Measurements from ENCODE around the gene TEK. TPM values are rescaled to one million over a fixed set of nuclear protein-coding genes. Genes with fewer than 3 reads are reported as not detected.

TEK gene
- total and polyA plus RNA-seq, 9 of the 15 experiments (the other 6 are each of a cell fraction or from before 2014, with no cell fraction given): 0.03 to 0.13 (median 0.06) TPM

GRCh38 chr9:27210588-27210987, 101.6 kb downstream of the TEK start:
- Histone ChIP-seq H2AFZ (ENCODE audit: low read depth, low read length) (peak overlapping the region; percentile 72), H3K9ac (ENCODE audit: insufficient read depth in 1 of 2, low read depth in 2 of 2, low read length in 2 of 2) (no peak overlapping the region), H4K20me1 (replicated peaks; ENCODE audit: control insufficient read depth, insufficient read depth, low read length) (no peaks in the 10 kb centered on the region), H3K4me1 (replicated peaks in 1 of 2; ENCODE audit: control insufficient read depth in 2 of 2, insufficient read depth in 2 of 2, low read length in 2 of 2) (no peaks in the 10 kb centered on the region; a peak in 2 of 5 replicates), H3K9me1 (ENCODE audit: control insufficient read depth, insufficient read depth, low read length) (no peaks in the 10 kb centered on the region), H3K4me2 (ENCODE audit: insufficient read depth, low read length) (peak overlapping the region; percentile 18; the same call in 1 of the 2 replicates), H3K36me3 (ENCODE audit: control insufficient read depth, insufficient read depth, low read length) (no peaks in the 10 kb centered on the region), H3K27ac (ENCODE audit: extremely low read depth, low read depth, low read length) (no peak overlapping the region), H3K9me3 (replicated peaks; ENCODE audit: control insufficient read depth, insufficient read depth, low read depth, low read length) (no peaks in the 10 kb centered on the region), H3K79me2 (ENCODE audit: control insufficient read depth, insufficient read depth, low read length) (no peaks in the 10 kb centered on the region), H3K27me3 (ENCODE audit: control insufficient read depth in 2 of 2, insufficient read depth in 2 of 2, low read length in 2 of 2) (no peaks in the 10 kb centered on the region), H3K4me3 (no peak overlapping the region)
- FAIRE-seq (no peak), ATAC-seq (no peak), DNase-seq (ENCODE audit: extremely low read depth in 1 of 4, low spot score in 3 of 4) (peak in 1 of 4 experiments; percentile 5)
- BruUV-seq (replicated peaks): no TSS peak
- 7% methylated on average over 3 of the region's 7 CpGs for WGBS (ENCODE audit: insufficient coverage, low coverage, missing lambda C conversion rate)
- intact Hi-C loops (cut with micrococcal nuclease): no loop called here
- ChIA-PET CTCF (ENCODE audit: low intra/inter-chr PET ratio) (no interaction called here), POLR2A (no interaction called here)
- in situ Hi-C loops (cut with MboI): no loop called here
- TF ChIP-seq ARID2 (IDR thresholded peaks at IDR 0.05): no peak
- peak; percentile 94 for TF ChIP-seq C11orf30 (IDR thresholded peaks at IDR 0.05; ENCODE audit: low read depth)
- TF ChIP-seq KHSRP (IDR thresholded peaks at IDR 0.05): no peak
- no peak for TF ChIP-seq E2F1 (CRISPR knock-in tag; IDR thresholded peaks at IDR 0.05)
- no peak for TF ChIP-seq ZC3H8 (IDR thresholded peaks at IDR 0.05)
- TF ChIP-seq CUX1 (CRISPR knock-in tag; IDR thresholded peaks at IDR 0.05): no peak
- no peak for TF ChIP-seq CREB5 (CRISPR knock-in tag; IDR thresholded peaks at IDR 0.05)
- TF ChIP-seq MAFG (tag; conservative IDR thresholded peaks at IDR 0.05): peak; percentile 94
- TF ChIP-seq KDM4B (IDR thresholded peaks at IDR 0.05; ENCODE audit: borderline replicate concordance in 2 of 2, low read depth in 1 of 2): no peak
- no peak for TF ChIP-seq U2AF2 (optimal IDR thresholded peaks at IDR 0.05; ENCODE audit: low read depth, low read length)
- no peak for TF ChIP-seq PBX2 (CRISPR knock-in tag; IDR thresholded peaks at IDR 0.05; ENCODE audit: low read depth)
- no peak for TF ChIP-seq PBX2 (tag; conservative IDR thresholded peaks at IDR 0.05; ENCODE audit: low read depth)
- no peak for TF ChIP-seq FOSL1 (tag; conservative IDR thresholded peaks at IDR 0.05)
- TF ChIP-seq ZNF785 (CRISPR knock-in tag; IDR thresholded peaks at IDR 0.05): no peak
